SK-N-SH treated with all-trans-retinoic acid at 6 μM for 48 hours (cell line): ENCODE measurements around the gene BCAS4.

Experiments used
- CSDC2 ChIP-seq: fragments of 250-450 bp; sonication (Bioruptor Pico); IDR thresholded peaks from 2 replicates; pipeline ENCODE4 v1.5.0; 2020; ENCODE audit warnings: mild to moderate bottlenecking, moderate library complexity
- PATZ1 ChIP-seq: fragments of 250-450 bp; sonication (Bioruptor Pico); IDR thresholded peaks from 2 replicates; pipeline ENCODE4 v1.8.0; 2020; ENCODE audit warnings: mild to moderate bottlenecking, moderate library complexity, borderline replicate concordance
- TSHZ2 ChIP-seq: fragments of 250-450 bp; sonication (Bioruptor Pico); IDR thresholded peaks from 2 replicates; pipeline ENCODE4 v1.5.0; 2020; ENCODE audit warnings: mild to moderate bottlenecking, moderate library complexity
- ZFP3 ChIP-seq: fragments of 250-450 bp; sonication (Bioruptor Pico); IDR thresholded peaks from 2 replicates; pipeline ENCODE4 v1.5.0; 2020; ENCODE audit warnings: mild to moderate bottlenecking, moderate library complexity
- ZNF70 ChIP-seq: fragments of 450-650 bp; formaldehyde crosslinking; IDR thresholded peaks from 2 replicates; pipeline ENCODE4 v1.5.0; 2020; ENCODE audit warnings: mild to moderate bottlenecking, moderate library complexity
- TF ChIP-seq, protein P1 (sequence below): fragments of 250-450 bp; sonication (Bioruptor Pico); IDR thresholded peaks from 2 replicates; pipeline ENCODE4 v1.5.1; 2020; ENCODE audit warnings: low read depth, mild to moderate bottlenecking, moderate library complexity

GRCh38 chr20:50805349-50805684 is 10.5 kb downstream of the BCAS4 start:
- no peak for TF ChIP-seq CSDC2
- TF ChIP-seq, protein P1, sequence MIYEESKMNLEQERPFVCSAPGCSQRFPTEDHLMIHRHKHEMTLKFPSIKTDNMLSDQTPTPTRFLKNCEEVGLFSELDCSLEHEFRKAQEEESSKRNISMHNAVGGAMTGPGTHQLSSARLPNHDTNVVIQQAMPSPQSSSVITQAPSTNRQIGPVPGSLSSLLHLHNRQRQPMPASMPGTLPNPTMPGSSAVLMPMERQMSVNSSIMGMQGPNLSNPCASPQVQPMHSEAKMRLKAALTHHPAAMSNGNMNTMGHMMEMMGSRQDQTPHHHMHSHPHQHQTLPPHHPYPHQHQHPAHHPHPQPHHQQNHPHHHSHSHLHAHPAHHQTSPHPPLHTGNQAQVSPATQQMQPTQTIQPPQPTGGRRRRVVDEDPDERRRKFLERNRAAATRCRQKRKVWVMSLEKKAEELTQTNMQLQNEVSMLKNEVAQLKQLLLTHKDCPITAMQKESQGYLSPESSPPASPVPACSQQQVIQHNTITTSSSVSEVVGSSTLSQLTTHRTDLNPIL (CRISPR knock-in tag): no peak
- TF ChIP-seq PATZ1 (CRISPR knock-in tag): no peak
- no peak for TF ChIP-seq ZFP3
- TF ChIP-seq ZNF70: no peak
- no peak for TF ChIP-seq TSHZ2 (CRISPR knock-in tag)
